Type B pancreatic cell (in vitro differentiated cells): ENCODE measurements around the gene TFEC. TPM values are rescaled to one million over a fixed set of nuclear protein-coding genes. Genes with fewer than 3 reads are reported as not detected.

ENCODE experiments used
- DNase-seq: peaks from one replicate; pipeline ENCODE4 v3.0.0; 2021; ENCODE audit warnings: mixed read lengths; ENCODE audit not compliant: unreplicated experiment; ENCODE audit errors: extremely low spot score
- H3K27ac Mint-ChIP-seq: 2 replicates; pipeline ENCODE4 v1.8.0; 2021; ENCODE audit warnings: mild to moderate bottlenecking, mixed read lengths
- H3K27me3 Mint-ChIP-seq: 2 replicates; pipeline ENCODE4 v1.8.0; 2021; ENCODE audit warnings: mixed read lengths
- H3K36me3 Mint-ChIP-seq: 2 replicates; pipeline ENCODE4 v1.8.0; 2021; ENCODE audit warnings: mixed read lengths
- H3K4me1 Mint-ChIP-seq: one replicate; pipeline ENCODE4 v1.8.0; 2021; ENCODE audit warnings: mixed read lengths; ENCODE audit not compliant: unreplicated experiment
- H3K4me3 Mint-ChIP-seq: 2 replicates; pipeline ENCODE4 v1.8.0; 2021; ENCODE audit warnings: mild to moderate bottlenecking, mixed read lengths
- H3K9me3 Mint-ChIP-seq: 2 replicates; pipeline ENCODE4 v1.8.0; 2021; ENCODE audit warnings: mixed read lengths
- CTCF ChIP-seq: fragments of 200-600 bp; sonication (generic); conservative IDR thresholded peaks from 2 replicates; pipeline ENCODE4 v1.5.0; 2021; ENCODE audit warnings: antibody characterized with exemption, mild to moderate bottlenecking
- total RNA-seq: library from RNA; stranded (reverse); gene quantifications from 2 replicates; pipeline ENCODE4 v1.2.1, GENCODE V29; 2021; ENCODE audit warnings: low replicate concordance

Gene TFEC
- total RNA-seq, 1 donor from 2014 or later = 0.12 TPM

GRCh38 chr7:116032886-116033285 lies 2.3 kb upstream of the TFEC start:
- no peak for TF ChIP-seq CTCF
- no peaks in the 10 kb centered on the region for H3K9me3 Mint-ChIP-seq
- H3K4me3 Mint-ChIP-seq = no peak overlapping the region

GRCh38 chr7:116028787-116029186 lies 1.8 kb downstream of the TFEC start:
- H3K36me3 Mint-ChIP-seq = peaks cover 5% of the 10 kb centered on the region
- no peak for TF ChIP-seq CTCF
- no peaks in the 10 kb centered on the region for H3K27me3 Mint-ChIP-seq
- no peak for DNase-seq
- H3K4me3 Mint-ChIP-seq = no peak overlapping the region
- H3K9me3 Mint-ChIP-seq = no peaks in the 10 kb centered on the region
- peaks cover 10% of the 10 kb centered on the region for H3K4me1 Mint-ChIP-seq
- no peak overlapping the region for H3K27ac Mint-ChIP-seq

More at GRCh38 chr7:116032886-116033285, 2.3 kb upstream of the TFEC start:
- H3K4me1 Mint-ChIP-seq = peaks cover 6% of the 10 kb centered on the region
- H3K36me3 Mint-ChIP-seq = no peaks in the 10 kb centered on the region
- no peaks in the 10 kb centered on the region for H3K27me3 Mint-ChIP-seq
- H3K27ac Mint-ChIP-seq = no peak overlapping the region
- no peak for DNase-seq

- Mint-ChIP-seq H3K36me3 (peaks cover 5% of the 10 kb centered on the region), H3K4me1 (peaks cover 10% of the 10 kb centered on the region), H3K4me3 (no peak overlapping the region)
These were observed 2.8 kb downstream of the TFEC start for GRCh38 chr7:116027786-116028185.

GRCh38 chr7:116024826-116025809 lies 5.4 kb downstream of the TFEC start:
- Mint-ChIP-seq H3K4me3 (no peak overlapping the region), H3K9me3 (no peaks in the 10 kb centered on the region), H3K36me3 (peaks cover 5% of the 10 kb centered on the region), H3K27ac (no peak overlapping the region), H3K4me1 (peaks cover 12% of the 10 kb centered on the region), H3K27me3 (no peaks in the 10 kb centered on the region)
- TF ChIP-seq CTCF = no peak
- DNase-seq = no peak

More at GRCh38 chr7:116027786-116028185, 2.8 kb downstream of the TFEC start:
- no peak for DNase-seq
- Mint-ChIP-seq H3K27ac (no peak overlapping the region), H3K9me3 (no peaks in the 10 kb centered on the region), H3K27me3 (no peaks in the 10 kb centered on the region)
- no peak for TF ChIP-seq CTCF

GRCh38 chr7:116021237-116021636 lies 9.3 kb downstream of the TFEC start:
- no peak for TF ChIP-seq CTCF
- DNase-seq = no peak
- Mint-ChIP-seq H3K9me3 (no peaks in the 10 kb centered on the region), H3K4me3 (no peak overlapping the region), H3K4me1 (peaks cover 12% of the 10 kb centered on the region), H3K27ac (no peak overlapping the region), H3K27me3 (peaks cover 3% of the 10 kb centered on the region), H3K36me3 (peaks cover 2% of the 10 kb centered on the region)
